ENCODE measurements around the gene MLLT10.

MLLT10 gene

DNA sequence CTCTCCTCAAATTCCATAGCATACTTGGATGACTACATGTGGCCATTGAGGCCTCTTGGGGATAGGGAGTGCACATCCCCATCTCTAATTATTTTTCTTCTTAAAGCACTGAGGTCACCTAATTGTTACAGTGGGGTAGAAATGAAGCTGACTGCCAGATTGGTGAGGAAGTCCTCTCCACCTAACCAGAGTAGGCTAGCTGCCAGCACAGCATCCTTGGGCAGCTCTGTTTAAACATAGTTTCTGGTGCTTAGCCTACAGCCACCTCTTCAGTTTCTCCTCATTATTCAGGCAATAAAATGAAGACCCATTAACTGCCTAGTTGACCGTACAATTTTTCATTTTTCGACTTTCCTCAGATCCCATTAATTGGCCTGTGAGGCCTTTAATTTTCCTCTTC is 104.6 kb downstream of the MLLT10 start:
- no peak for DNase-seq (ENCODE audit: low read depth)

- no peak for DNase-seq (ENCODE audit: low read depth)
These were observed 114.0 kb downstream of the MLLT10 start for GRCh38 chr10:21648040-21648439.

GRCh38 chr10:21649454-21649872 is 115.4 kb downstream of the MLLT10 start:
- DNase-seq (ENCODE audit: low read depth) = no peak

DNA sequence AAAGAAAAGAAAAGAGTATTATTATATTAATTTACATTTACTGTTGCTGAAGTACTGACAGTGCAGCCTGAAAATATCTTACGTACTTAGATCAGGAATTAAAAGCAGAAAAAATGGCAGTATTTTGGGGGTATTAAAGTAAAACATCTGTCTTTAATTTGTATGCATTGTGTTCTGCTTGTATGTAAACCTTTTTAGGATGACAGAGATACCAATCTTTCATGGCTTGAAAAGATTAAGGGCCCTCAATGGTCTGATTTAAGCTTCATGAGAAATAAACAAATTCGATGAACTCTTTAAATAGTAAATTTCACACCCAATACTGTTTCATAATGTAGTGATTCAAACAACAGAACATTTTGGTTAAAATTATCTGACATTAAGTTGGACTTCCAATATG is 116.3 kb downstream of the MLLT10 start:
- no peak for DNase-seq (ENCODE audit: low read depth)

DNA sequence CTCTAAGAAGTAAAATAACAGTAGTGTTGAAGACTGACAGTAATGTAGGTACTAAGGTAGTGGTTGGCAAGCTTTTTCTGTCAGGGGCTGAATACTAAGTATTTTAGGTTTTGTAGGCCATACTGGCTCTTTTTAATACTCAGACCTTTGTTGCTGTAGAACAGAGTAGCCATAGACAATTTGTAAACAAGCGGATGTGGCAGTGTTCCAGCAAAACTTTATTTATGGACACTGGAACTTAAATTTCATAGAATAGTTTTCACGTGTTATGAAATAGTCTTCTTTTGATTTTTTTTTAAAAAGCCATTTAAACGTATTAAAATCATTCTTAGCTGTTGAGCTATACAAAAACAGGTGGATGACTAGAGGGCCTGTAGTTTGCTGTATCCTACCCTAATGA is 121.2 kb downstream of the MLLT10 start:
- no peak for DNase-seq (ENCODE audit: low read depth)

- DNase-seq (ENCODE audit: low read depth) = no peak
These were observed 121.7 kb downstream of the MLLT10 start for GRCh38 chr10:21655687-21656086.

GRCh38 chr10:21661087-21661486 is 127.1 kb downstream of the MLLT10 start:
- DNase-seq (ENCODE audit: low read depth) = no peak

DNA sequence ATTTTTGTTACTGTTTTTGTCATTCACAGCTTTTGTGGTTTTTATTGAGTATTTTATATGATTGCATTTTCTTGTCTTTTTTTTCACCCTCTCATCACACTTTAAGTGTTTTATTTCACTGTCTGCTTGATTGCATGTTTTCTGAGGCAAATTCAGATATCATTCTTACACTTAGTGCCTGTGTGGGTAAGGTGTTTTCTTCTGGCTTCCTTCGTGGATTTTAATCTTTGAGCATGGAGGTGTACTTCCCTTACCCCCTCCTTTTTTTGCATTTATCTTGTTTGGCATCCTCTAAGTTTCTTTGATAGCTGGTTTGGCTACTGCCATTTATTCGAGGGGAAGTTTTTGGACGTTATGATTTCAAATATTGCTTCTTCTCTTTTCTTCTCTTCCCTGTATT is 127.9 kb downstream of the MLLT10 start:
- no peak for DNase-seq (ENCODE audit: low read depth)

GRCh38 chr10:21662635-21663034 is 128.6 kb downstream of the MLLT10 start:
- no peak for DNase-seq (ENCODE audit: low read depth)

GRCh38 chr10:21668831-21669230 is 134.8 kb downstream of the MLLT10 start:
- DNase-seq (ENCODE audit: low read depth) = no peak

DNA sequence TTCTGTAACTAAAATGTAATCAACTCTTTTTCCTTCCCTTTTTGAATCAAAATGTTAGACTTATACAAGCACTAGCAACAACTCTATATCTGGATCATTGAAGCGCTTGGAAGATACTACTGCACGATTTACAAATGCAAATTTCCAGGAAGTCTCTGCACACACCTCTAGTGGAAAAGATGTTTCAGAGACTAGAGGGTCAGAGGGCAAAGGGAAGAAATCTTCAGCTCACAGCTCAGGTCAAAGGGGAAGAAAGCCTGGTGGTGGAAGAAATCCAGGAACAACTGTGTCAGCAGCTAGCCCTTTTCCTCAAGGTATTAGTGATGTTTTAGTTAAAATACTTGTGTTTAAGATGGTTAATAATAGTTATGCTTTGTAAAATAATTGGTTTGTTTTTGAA is 136.4 kb downstream of the MLLT10 start:
- no peak for DNase-seq (ENCODE audit: low read depth)

DNA sequence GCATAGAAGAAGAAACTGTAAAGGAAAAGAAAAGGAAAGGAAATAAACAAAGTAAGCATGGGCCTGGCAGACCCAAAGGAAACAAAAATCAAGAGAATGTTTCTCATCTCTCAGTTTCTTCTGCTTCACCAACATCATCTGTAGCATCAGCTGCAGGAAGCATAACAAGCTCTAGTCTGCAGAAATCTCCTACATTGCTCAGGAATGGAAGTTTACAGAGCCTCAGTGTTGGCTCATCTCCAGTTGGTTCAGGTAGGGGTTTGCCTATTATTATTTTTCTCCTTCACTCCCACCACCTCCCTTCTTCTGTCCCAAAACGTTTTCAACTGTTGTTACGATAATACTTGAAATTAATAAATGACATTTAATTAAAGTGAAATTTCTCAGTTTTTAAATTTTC is 139.6 kb downstream of the MLLT10 start:
- DNase-seq (ENCODE audit: low read depth) = no peak

GRCh38 chr10:21675157-21675796 is 141.2 kb downstream of the MLLT10 start:
- no peak for DNase-seq (ENCODE audit: low read depth)

- no peak for DNase-seq (ENCODE audit: low read depth)
These were observed 143.5 kb downstream of the MLLT10 start for GRCh38 chr10:21677551-21677950.

GRCh38 chr10:21681156-21681555 is 147.1 kb downstream of the MLLT10 start:
- DNase-seq (ENCODE audit: low read depth) = no peak

GRCh38 chr10:21687266-21688008 is 153.4 kb downstream of the MLLT10 start:
- no peak for DNase-seq (ENCODE audit: low read depth)

DNA sequence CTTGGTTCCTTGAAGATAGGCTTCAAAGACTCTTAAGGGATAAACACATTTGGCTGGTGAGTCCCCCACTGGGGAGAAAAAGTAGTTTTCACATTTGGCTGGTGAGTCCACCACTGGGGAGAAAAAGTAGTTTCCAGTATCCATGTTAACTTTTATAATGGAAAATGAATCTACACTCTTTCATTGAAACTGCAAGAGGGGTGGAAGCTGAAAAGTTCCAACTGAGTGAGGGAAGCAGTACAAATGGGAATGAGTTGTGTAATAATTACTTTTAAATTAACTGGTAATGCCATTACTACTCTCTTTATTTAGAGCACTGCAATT is 153.9 kb downstream of the MLLT10 start:
- DNase-seq (ENCODE audit: low read depth) = no peak

DNA sequence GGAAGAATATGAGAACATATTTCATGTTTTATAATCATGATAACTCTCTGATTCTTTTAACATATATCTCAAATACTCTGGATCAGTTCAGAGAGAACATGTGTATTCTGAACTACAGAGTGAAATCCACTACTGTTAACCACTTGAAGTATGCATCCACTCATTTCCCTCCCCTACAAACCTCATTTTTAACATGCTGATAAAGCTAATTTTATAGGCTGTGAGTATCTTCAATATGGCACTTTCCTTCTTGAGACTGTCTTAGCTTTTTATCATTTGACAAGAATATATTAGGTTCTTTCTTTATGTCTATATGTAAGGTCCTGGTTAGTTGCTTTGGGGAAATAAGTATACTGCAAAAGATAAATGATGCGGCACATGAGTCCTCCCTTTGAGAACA is 154.8 kb downstream of the MLLT10 start:
- no peak for DNase-seq (ENCODE audit: low read depth)

- DNase-seq (ENCODE audit: low read depth) = no peak
These were observed 155.8 kb downstream of the MLLT10 start for GRCh38 chr10:21689881-21690280.

GRCh38 chr10:21692916-21693315 is 158.9 kb downstream of the MLLT10 start:
- DNase-seq (ENCODE audit: low read depth) = no peak

DNA sequence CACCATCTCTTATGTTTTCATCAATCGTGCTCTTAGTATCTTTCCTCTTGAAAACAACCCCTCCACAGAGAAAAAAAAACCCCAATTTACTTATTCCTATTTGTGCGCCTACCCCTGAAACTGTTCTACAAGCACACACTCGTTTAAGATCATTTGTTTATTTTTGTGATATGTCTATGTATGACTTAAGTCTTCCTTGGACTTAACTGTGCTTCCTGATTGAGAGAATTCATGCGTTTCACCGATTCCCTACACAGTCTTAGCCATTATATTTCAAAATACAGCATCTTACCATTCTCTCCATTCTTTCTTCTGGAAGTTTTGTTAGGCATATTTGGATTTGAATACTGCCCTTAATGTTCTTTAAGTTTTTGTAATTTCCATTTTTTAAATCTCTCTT is 159.4 kb downstream of the MLLT10 start:
- no peak for DNase-seq (ENCODE audit: low read depth)

DNA sequence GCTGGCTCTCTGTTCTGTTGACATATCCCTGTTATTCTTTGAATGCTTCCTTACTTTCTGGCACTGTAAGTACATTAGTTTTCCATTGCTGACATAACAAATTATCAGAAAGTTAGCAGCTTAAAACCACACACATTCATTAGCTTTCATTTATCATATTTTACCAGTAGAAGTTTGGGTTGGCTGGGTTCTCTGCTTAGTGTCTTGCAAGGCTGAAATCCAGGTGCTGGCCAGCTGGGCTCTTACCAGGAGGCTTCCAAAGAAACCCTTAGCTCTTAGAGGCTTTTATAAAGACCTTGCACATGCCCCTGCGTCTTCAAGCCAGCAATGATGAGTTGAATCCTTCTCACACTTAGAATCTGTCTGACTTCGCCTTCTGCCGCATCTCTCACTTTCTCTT is 160.6 kb downstream of the MLLT10 start:
- DNase-seq (ENCODE audit: low read depth) = no peak

GRCh38 chr10:21696302-21696701 is 162.3 kb downstream of the MLLT10 start:
- no peak for DNase-seq (ENCODE audit: low read depth)

GRCh38 chr10:21699575-21699974 is 165.5 kb downstream of the MLLT10 start:
- no peak for DNase-seq (ENCODE audit: low read depth)

Measured in stimulated activated CD8-positive, alpha-beta memory T cell treated with anti-CD3 and anti-CD28 coated beads, Interleukin-7, amount 100 ng/mL, for 24 hours (primary cell).